GM19099 (cell line): ENCODE results near the gene WNT4.

Source experiments
- POLR2A ChIP-seq: IDR thresholded peaks from 3 replicates; pipeline ENCODE4 v1.6.1; 2011; ENCODE audit warnings: low read depth; ENCODE audit not compliant: insufficient read length; ENCODE audit errors: extremely low read depth

The WNT4 gene

DNA sequence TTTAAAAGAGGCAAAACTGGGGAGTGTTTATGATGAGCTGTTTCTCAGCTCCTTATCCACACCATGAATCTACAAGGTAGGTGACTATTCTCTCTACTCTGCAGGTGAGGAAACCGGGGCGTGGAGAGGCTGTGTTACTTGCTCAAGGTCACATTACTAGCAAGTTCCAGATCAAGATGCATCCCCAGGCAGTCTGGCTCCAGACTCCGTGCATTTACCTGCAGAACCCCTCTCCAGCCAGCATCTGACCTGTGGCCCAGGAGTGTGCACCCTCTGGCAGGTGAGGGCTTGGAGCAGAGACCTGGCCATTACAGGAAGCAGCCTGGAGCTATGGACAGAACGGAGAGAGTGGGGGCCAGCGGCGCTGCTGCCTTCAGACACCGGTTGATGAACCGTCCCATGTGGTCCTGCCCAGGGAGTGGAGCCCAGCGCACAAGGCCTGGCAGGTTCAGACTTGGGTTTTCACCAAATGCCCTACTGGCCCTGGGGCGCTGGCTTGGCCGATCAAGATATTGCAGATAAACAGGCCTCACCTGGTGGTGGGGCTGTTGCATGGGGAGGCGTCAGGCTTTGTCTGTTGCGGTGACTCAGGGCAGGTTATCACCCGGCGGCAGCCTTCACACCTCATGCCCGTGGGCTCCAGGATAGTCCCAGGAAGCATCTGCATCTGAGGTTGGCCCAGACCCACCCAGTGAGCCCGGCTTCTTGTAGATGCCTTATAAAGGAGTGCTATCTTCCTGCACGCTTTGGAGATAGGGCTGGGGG lies 29.2 kb upstream of the WNT4 start:
- TF ChIP-seq POLR2A: no peak

DNA sequence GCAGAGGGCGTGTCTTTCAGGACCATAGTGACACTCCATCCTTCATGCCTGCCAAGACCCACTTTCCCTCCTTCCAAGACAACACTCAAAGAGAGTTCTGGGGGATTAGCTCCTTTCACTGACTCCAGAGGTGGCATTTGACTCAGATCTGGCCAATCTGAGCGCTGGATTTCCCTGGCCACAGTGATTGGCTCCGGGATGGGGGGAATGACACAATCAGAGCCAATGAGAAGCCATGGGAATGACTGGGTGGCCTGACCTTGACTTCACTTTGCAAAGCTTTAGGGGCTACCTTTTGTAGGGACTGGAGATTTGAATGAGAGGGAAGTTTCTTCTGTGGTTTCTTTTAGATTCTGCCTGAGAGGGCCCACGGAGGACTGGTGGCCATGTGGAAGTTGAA lies 26.9 kb upstream of the WNT4 start:
- no peak for TF ChIP-seq POLR2A

DNA sequence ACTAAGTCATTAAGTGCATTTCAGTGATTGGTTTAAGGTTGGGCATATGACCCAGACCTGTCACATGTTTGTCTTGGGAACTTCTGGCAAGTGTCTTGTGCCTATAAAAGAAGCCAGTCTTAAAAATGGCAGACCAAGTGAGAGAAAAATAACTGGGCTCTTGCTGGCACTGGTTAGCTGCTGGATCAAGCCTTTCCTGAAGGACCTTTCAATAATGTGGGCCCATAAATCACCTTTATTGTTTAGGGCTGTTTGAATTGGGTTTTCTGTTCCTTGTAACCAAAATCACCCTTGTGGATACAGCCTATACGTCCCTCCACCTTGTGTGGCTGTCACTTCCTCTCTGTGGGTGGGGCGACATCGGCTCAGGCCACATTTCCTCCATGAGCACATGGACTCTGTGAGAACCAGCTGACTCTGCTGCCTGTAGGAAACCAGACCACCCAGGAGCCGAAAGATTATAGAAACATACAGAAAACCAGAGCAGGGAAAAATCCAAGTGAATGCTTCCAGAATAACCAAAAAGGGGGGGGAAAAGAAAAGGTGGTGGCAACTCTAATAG lies 25.6 kb upstream of the WNT4 start:
- TF ChIP-seq POLR2A: no peak

DNA sequence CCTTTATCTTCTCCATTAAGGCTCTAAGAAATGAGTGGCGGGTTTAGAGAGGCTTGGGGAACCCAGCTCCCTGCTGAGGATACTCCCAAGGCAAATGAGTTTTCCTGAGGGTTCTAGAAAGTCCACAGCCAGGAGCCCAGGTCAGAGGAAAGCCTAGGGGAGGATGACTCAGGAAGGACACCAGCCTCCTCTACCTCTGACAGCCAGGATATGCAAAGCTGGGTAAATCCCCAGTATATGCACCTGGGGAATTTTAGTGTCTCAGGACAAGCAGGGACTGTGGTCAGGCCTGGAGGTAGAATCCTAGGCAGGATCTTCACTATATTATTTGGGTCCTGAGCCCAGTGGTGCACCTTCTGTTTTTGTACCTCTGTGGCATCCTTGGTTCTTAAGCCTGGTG lies 23.5 kb upstream of the WNT4 start:
- TF ChIP-seq POLR2A: no peak

DNA sequence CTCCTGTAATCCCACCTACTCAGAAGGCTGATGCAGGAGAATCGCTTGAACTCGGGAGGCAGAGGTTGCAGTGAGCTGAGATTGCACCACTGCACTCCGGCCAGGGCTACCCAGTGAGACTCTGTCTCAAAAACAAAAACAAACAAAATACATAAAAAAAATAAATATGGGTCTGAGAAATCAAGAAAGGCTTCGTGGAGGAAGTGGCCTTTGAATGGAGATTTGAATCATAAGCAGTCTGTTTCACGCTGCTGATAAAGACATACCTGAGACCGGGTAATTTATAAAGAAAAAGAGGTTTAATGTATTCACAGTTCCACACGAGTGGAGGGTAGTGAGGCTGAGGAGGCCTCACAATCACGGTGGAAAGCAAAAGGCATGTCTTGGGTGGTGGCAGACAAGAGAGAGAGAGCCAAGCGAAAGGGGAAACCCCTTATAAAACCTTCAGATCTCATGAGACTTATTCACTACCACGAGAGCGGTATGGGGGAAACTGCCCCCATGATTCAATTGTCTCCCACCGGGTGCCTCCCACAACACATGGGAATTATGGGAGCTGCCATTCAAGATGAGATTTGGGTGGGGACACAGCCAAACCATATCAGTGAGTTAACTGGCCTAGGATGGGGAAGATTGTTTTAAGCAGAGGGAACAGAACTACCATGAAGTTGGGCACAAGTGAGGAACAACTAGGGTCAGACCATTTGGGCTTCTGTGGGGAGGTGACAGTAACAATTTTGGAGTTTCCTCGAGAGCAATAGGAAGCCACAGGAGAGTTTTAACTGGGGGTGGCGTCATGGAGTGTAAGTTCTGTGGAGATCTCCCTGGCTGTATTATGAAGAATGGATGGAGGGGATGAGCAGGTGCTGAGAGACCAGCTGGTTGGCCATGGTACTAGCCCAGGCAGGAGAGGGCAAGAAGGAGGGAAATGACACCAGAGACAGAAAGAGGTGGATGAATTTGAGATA lies 22.2 kb upstream of the WNT4 start:
- no peak for TF ChIP-seq POLR2A

DNA sequence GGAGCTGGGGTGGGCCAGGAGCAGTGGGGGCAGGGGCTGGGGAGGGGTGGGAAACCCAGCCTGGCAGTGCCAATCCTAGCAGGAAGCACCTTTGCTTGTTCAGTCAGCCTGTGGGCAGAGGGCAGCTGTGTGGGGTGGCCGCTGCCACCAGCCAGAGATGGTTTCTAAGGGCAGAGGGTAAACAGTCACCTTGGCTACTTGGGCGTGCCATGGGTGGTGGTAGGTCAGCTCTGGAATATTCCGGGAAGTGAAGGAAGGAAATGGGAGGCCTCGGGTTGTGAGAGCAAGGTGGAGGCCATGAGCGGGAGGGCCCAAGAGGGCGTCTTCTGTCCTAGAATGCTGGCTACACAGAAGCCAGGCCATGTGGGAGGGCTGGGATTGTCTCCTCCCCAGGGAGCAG lies 20.7 kb upstream of the WNT4 start:
- TF ChIP-seq POLR2A: no peak

DNA sequence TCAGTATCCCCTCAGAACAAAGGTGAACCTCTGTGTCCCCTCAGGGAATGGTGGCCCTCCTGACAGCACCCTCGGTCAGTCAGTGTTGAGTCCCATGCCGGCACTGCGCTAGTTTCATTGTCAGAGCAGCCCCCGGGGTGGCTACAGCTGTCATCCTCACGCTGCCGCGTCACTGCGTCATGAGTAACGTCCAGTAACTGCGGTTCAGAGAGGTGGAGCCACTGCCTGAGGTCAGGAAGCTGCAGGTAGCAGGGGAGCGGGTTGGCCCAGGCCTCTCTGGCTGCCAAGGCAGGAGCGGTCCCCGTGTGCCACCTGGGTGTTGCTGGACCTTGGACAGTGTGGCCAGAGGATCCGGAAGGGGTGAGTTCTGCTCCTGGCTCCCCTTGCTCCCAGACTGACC lies 20.2 kb upstream of the WNT4 start:
- TF ChIP-seq POLR2A: no peak

DNA sequence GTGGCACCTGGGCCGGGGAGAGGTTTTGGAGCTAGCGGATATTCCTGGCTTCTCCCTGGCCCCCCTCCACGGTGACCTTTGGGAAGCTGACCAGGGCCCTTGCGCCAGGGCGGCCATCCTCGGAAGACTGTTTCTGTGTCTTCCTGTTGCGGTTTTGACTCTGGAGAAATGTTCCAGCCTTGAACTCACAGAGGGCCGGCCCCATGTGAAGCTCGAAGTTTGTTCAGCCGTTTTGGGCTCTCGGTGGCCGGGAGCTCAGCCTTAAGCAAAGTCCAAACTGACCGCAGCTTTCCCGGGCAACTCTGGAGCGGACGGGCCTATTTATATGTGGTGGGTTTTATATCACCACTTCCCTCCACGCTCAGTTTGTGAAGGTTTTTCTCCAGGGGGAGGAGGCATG lies 17.0 kb upstream of the WNT4 start:
- no peak for TF ChIP-seq POLR2A

DNA sequence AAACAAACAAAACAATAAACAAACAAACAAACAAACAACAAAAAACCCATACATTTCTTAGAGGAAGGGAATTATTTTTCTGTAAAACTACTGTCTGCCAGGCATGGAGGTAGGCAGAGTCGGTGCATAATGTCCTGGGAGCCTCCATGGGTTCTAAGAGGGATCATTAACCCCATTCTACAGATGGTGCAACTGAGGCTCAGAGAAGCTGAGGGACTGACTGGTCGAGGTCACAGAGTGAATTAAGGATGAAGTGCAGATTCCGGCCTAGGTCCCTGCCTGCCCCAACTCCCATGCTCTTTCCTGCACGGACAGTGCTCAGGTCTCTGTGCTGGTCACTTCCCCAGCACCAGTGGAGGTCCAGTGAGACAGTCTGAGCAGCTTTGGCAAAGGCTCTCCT lies 15.8 kb upstream of the WNT4 start:
- no peak for TF ChIP-seq POLR2A

DNA sequence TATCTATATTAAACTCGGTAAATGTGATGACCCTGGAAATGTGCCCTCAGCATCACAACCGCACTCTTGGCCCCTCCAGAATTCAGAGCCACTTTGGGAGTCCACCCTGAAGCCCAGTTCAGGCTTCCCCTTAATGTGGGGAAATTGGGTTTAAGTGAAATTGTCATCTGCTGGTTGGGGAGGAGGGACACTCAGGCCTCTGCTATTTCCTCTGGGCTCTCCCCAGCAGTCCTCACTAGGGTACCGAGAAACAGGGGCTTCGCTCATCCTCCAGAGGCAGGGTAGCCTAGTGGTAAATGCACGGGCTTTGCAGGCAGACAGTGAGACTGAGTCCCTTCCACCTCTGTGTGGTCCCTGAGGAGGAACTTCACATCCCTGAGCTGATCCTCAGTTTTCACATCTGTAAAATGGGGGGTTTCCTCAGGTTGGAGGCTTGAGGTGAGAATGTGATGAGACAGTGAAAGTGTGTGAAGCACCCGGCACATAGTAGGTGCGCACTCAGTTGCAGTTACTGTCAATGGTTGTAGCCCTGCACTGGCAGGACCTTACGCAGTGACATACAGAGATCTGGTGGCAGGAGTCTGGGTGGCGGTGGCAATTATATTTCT lies 14.6 kb upstream of the WNT4 start:
- no peak for TF ChIP-seq POLR2A

DNA sequence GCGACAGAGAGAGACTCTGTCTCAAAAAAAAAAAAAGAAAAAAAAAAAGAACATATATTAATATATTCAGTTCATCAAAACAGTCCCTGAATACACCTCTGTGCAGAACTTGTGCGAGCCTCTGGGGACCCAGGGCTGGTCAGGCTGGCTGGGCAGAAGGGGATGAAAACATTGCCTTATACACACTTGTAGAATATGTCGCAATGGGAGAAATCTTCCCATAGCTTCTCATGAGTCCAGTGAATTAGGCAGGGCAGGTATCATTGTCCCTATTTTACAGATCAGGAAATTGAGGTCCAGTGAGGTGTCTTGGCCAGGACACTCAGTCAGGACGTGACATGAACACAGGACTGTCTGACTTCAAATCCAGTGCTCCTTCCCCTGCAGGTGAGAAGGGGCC lies 12.6 kb upstream of the WNT4 start:
- TF ChIP-seq POLR2A: no peak

DNA sequence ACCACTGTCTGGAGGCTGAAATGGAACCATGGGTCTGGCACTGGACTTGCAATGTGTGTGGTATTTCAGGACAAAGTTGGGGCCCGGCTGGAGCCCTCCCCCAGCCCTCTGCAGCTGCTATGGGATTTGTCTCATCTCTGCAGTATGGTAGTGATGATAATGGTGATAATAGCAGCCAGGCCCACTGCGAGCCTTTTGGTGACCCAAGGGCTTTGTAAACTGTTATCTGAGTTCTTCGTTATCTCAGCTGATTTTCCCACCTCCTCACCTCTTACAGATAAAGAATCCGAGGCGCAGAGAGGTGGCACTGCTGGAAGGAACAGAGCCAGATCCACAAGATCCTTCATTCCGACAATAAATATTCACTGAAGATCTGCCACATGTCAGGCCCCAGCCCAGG lies 11.7 kb upstream of the WNT4 start:
- no peak for TF ChIP-seq POLR2A

DNA sequence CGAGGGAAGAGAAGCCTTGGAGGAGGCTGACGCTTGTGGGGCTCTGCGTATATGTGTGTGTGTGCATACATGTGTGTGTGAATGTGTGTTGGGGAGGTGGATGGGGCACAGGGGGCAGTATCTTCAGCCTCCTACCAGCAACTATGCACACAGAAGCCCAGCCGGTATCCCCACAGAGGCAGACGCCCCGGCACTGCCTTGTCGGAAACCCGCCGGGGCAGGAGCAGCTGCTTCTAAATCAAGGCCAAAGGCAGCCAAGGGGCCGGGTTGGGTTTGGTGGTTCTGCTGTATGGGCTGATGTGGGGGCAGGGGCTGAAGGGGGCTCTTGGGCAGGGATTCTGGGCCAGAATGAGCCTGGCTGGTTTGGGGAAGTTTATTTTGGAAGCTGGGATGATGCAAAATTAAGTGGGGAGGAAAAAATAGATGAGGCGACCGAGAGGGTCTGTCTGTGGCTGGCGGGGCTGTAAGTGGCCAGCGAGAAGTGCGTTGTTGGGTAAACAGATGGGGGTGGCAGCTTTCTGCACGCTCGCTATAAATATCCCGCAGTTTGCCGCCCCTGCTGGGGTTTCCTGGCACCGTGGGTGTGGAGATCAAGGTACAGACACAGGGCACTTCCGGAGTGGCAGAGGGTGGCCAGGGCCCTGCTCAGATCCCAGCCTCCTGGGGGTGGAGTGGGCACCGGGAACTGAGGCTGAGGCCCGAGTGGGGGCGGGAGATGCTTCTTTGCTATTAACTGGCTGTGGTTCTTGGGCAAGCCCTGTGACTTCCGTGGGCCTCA lies 11.0 kb upstream of the WNT4 start:
- no peak for TF ChIP-seq POLR2A

DNA sequence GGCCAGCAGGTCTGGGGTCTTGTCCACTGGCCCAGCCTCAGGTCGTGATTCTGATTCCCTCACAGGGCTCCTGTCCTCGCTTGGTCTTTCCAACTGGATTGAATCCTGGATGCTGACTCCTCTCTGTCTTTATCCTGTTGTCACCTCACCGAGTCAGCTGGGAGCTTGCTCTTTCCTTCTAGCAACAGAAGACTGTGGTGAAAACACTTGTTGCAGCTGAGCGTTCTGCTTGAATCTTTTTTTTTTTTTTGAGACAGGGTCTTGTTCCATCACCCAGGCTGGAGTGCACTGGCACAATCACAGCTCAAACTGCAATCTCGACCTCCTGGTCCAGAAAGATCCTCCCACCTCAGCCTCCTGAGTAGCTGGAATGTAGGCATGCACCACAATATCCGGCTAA lies 8.0 kb upstream of the WNT4 start:
- no peak for TF ChIP-seq POLR2A
